ENCODE results near the gene VARS1.
"Not testable (repeated sequence)": the region's sequence is repeated elsewhere in the genome, so short reads cannot be mapped to it uniquely, and the experiment has no call there.

Gene VARS1

DNA sequence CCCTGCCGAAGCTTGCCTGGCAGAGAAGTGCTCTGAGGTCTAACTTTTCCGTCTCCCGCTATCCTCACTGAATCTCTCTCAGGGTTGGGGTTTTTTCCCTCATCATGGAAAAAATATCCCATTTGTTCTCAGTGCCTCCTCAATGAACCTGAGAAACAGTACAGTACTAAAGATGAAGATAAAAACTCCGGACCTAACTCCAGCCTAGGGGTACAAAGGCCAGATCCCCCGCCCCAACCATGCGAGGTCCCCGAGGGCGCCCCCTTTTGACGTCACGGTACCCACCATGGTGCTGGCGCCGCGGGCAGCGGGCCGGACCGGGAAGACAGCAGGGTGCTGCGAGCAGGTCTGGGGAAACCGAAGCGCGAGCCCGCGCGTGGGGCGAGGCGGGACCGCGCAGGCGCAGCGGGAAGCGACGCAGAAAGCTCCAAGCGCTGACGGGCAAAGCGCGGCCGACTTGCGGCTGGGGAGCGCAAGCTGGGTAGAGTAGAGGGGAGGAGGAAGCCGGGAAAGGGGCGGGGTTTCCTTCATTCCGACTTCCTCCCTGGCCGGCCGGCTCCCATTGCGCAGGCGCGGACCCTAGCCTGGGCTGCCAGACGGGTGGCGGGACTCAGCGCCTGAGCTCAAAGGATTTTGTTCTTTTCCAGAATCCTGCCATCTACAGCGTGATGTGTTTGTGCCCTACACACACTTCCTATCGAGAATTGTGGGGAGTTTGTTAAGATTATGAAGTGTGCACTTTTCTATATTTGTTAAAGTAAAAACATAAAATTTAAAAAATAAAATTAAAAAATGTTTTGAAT, 11.1 kb upstream of the VARS1 start, which contains the start of gene LSM2:
TSS of gene LSM2 (minus strand) at position 497 of the 803 bp plus-strand sequence. CDS start at position 288, 209 bp downstream.
- Histone ChIP-seq H3K4me2 (ENCODE audit: low read length) (peak within 1 kb of the TSS; percentile 88), H3K36me3 (replicated peaks; ENCODE audit: low read depth, low read length) (no peaks in the 10 kb centered on the region), H3K27me3 (ENCODE audit: low read depth, low read length) (no peaks in the 10 kb centered on the region), H3K27ac (ENCODE audit: low read length) (peak within 1 kb of the TSS; percentile 74), H3K9me3 (ENCODE audit: insufficient read depth, low read length) (no peaks in the 10 kb centered on the region), H3K4me1 (ENCODE audit: low read length) (peaks cover 4% of the 10 kb centered on the region; the same call in 1 of the 2 replicates), H3K79me2 (ENCODE audit: low read length) (peaks cover 14% of the 10 kb centered on the region), H3K9ac (ENCODE audit: low read length) (peak within 1 kb of the TSS; percentile 96), H2AFZ (ENCODE audit: low read depth, low read length) (peak within 1 kb of the TSS; percentile 84), H3K4me3 (ENCODE audit: low read length) (peak within 1 kb of the TSS; percentile 99), H4K20me1 (ENCODE audit: insufficient read depth, low read length) (no peaks in the 10 kb centered on the region)
- TF ChIP-seq, protein P1, sequence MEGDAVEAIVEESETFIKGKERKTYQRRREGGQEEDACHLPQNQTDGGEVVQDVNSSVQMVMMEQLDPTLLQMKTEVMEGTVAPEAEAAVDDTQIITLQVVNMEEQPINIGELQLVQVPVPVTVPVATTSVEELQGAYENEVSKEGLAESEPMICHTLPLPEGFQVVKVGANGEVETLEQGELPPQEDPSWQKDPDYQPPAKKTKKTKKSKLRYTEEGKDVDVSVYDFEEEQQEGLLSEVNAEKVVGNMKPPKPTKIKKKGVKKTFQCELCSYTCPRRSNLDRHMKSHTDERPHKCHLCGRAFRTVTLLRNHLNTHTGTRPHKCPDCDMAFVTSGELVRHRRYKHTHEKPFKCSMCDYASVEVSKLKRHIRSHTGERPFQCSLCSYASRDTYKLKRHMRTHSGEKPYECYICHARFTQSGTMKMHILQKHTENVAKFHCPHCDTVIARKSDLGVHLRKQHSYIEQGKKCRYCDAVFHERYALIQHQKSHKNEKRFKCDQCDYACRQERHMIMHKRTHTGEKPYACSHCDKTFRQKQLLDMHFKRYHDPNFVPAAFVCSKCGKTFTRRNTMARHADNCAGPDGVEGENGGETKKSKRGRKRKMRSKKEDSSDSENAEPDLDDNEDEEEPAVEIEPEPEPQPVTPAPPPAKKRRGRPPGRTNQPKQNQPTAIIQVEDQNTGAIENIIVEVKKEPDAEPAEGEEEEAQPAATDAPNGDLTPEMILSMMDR (IDR thresholded peaks at IDR 0.05; ENCODE audit: low read depth, low read length) = peak; percentile 39
- no peak for TF ChIP-seq EZH2phosphoT487 (IDR thresholded peaks at IDR 0.05; ENCODE audit: low read depth)

DNA sequence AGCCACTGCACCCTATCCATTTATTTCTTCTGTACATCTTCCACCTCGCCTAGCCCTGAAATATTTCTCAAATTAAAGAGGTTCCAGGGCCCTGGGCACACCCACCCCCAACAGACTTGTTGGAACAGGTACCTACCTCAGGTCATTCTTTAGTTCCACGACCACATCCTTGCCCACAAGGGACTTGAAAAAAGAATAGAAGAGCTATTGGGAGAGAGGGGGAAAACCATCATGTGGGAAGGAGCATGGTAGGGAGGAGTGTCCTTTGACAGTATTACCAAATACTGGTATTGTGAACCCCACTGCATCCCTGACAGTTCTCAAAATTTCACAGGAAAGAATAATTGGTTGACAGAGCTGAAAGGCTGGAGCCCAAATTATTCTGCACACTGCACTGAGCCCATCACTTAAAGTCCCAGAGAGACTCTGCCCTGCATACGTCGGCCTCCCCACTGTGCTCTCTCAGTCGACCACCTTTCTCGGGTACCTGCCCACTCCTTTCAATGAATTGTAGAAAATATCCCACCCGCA, 10.5 kb upstream of the VARS1 start:
- Histone ChIP-seq H3K9me3 (ENCODE audit: insufficient read depth, low read length) (no peaks in the 10 kb centered on the region), H2AFZ (ENCODE audit: low read depth, low read length) (peak overlapping the region; percentile 84), H3K27me3 (ENCODE audit: low read depth, low read length) (no peaks in the 10 kb centered on the region), H3K4me2 (ENCODE audit: low read length) (peak overlapping the region; percentile 88), H4K20me1 (ENCODE audit: insufficient read depth, low read length) (no peaks in the 10 kb centered on the region), H3K9ac (ENCODE audit: low read length) (peak overlapping the region; percentile 96), H3K79me2 (ENCODE audit: low read length) (peaks cover 14% of the 10 kb centered on the region), H3K4me1 (ENCODE audit: low read length) (peaks cover 4% of the 10 kb centered on the region; the same call in 1 of the 2 replicates), H3K27ac (ENCODE audit: low read length) (peak overlapping the region; percentile 74), H3K4me3 (ENCODE audit: low read length) (peak overlapping the region; percentile 99), H3K36me3 (replicated peaks; ENCODE audit: low read depth, low read length) (no peaks in the 10 kb centered on the region)
- TF ChIP-seq, protein P1 (IDR thresholded peaks at IDR 0.05; ENCODE audit: low read depth, low read length) = no peak
- TF ChIP-seq EZH2phosphoT487 (IDR thresholded peaks at IDR 0.05; ENCODE audit: low read depth) = no peak

DNA sequence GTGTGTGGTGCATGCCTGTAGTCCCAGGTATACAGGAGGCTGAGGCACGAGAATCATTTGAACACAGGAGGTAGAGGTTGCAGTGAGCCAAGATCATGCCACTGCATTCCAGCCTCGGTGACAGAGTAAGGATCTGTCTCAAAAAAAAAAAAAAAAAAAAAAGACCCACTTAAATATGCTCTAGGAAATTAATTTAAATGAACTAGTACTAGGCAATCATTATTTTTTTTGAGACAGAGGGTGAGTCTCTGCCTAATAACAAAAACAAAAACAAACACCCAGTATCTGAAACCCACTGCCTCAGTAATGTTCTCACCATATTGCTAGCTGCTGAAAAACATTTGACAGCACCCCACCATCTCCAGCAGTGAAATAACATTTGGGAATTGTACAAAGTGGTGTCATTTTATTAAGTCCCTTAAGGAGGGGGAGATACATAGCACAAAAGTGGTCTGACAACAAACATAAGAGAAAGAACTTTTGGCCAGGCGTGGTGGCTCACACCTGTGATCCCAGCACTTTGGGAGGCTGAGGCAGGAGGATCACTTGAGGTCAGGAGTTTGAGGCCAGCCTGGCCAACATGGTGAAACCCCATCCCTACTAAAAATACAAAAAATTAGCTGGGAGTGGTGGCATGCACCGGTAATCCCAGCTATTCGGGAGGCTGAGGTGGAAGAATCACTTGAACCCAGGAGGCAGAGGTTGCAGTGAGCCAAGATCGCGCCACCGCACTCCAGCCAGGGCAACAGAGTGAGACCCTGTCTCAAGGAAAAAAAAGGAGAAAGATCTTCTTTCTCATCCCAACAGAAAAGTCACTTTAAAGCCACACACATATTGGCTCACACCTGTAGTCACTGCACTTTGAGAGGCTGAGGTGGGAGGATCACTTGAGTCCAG, 5.7 kb upstream of the VARS1 start:
- H4K20me1 ChIP-seq (ENCODE audit: insufficient read depth, low read length); H3K79me2 ChIP-seq (ENCODE audit: low read length); H2AFZ ChIP-seq (ENCODE audit: low read depth, low read length); H3K4me3 ChIP-seq (ENCODE audit: low read length); H3K9ac ChIP-seq (ENCODE audit: low read length); H3K27me3 ChIP-seq (ENCODE audit: low read depth, low read length); H3K36me3 ChIP-seq (replicated peaks; ENCODE audit: low read depth, low read length); H3K4me1 ChIP-seq (ENCODE audit: low read length); H3K4me2 ChIP-seq (ENCODE audit: low read length); H3K9me3 ChIP-seq (ENCODE audit: insufficient read depth, low read length); H3K27ac ChIP-seq (ENCODE audit: low read length): not testable (repeated sequence)

DNA sequence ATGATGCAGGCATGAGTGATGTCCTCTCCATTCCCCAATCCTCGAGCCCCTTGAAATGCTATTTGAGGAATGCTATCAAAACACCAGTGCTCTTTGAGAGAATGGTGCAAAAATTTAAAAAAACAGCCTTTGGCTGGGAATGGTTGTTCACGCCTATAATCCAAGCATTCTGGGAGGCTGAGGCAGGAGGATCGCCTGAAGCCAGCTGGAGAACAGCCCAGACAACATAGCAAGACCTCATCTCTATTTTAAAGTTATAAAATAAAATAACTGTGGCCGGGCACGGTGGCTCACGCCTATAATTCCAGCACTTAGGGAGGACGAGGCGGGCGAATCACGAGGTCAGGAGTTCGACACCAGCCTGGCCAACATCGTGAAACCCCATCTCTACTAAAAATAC, 4.2 kb upstream of the VARS1 start:
- Histone ChIP-seq H3K9ac (ENCODE audit: low read length) (no peak overlapping the region), H3K9me3 (ENCODE audit: insufficient read depth, low read length) (no peaks in the 10 kb centered on the region), H3K4me2 (ENCODE audit: low read length) (no peak overlapping the region), H3K27me3 (ENCODE audit: low read depth, low read length) (no peaks in the 10 kb centered on the region), H3K36me3 (replicated peaks; ENCODE audit: low read depth, low read length) (no peaks in the 10 kb centered on the region), H3K4me1 (ENCODE audit: low read length) (no peaks in the 10 kb centered on the region), H2AFZ (ENCODE audit: low read depth, low read length) (no peak overlapping the region), H4K20me1 (ENCODE audit: insufficient read depth, low read length) (no peaks in the 10 kb centered on the region), H3K27ac (ENCODE audit: low read length) (no peak overlapping the region), H3K79me2 (ENCODE audit: low read length) (peaks cover 9% of the 10 kb centered on the region), H3K4me3 (ENCODE audit: low read length) (no peak overlapping the region)
- TF ChIP-seq EZH2phosphoT487 (IDR thresholded peaks at IDR 0.05; ENCODE audit: low read depth) = no peak
- TF ChIP-seq, protein P1 (IDR thresholded peaks at IDR 0.05; ENCODE audit: low read depth, low read length) = no peak
